ENCODE data around the gene VEGFA. TPM values are rescaled to one million over a fixed set of nuclear protein-coding genes. Genes with fewer than 3 reads are reported as not detected.

The VEGFA gene
- total RNA-seq, 1 donor from 2014 or later, result 19.8 TPM

GRCh38 chr6:43771858-43772680 is 2.1 kb downstream of the VEGFA start:
- DNase-seq (ENCODE audit: low read depth, low spot score), result no peak

- no peak for DNase-seq (ENCODE audit: low read depth, low spot score)
Observed at GRCh38 chr6:43772681-43773049, 2.7 kb downstream of the VEGFA start.

GRCh38 chr6:43773050-43773979 is 3.3 kb downstream of the VEGFA start:
- DNase-seq (ENCODE audit: low read depth, low spot score), result no peak

- DNase-seq (ENCODE audit: low read depth, low spot score), result no peak
Observed at GRCh38 chr6:43773980-43774775, 4.2 kb downstream of the VEGFA start.

GRCh38 chr6:43774776-43775534 is 4.9 kb downstream of the VEGFA start:
- no peak for DNase-seq (ENCODE audit: low read depth, low spot score)

GRCh38 chr6:43775535-43775885 is 5.5 kb downstream of the VEGFA start:
- DNase-seq (ENCODE audit: low read depth, low spot score), result no peak

- DNase-seq (ENCODE audit: low read depth, low spot score), result no peak
Observed at GRCh38 chr6:43776115-43776798, 6.2 kb downstream of the VEGFA start.

- DNase-seq (ENCODE audit: low read depth, low spot score), result no peak
Observed at GRCh38 chr6:43776799-43777776, 7.1 kb downstream of the VEGFA start.

- no peak for DNase-seq (ENCODE audit: low read depth, low spot score)
Observed at GRCh38 chr6:43778131-43778855, 8.3 kb downstream of the VEGFA start.

- DNase-seq (ENCODE audit: low read depth, low spot score), result no peak
Observed at GRCh38 chr6:43778976-43779851, 9.2 kb downstream of the VEGFA start.

GRCh38 chr6:43779852-43780236 is 9.8 kb downstream of the VEGFA start:
- DNase-seq (ENCODE audit: low read depth, low spot score), result no peak

- no peak for DNase-seq (ENCODE audit: low read depth, low spot score)
Observed at GRCh38 chr6:43780293-43780692, 10.3 kb downstream of the VEGFA start.

- no peak for DNase-seq (ENCODE audit: low read depth, low spot score)
Observed at GRCh38 chr6:43780941-43781928, 11.2 kb downstream of the VEGFA start.

GRCh38 chr6:43781941-43782704 is 12.1 kb downstream of the VEGFA start:
- DNase-seq (ENCODE audit: low read depth, low spot score), result no peak

- DNase-seq (ENCODE audit: low read depth, low spot score), result no peak
Observed at GRCh38 chr6:43782764-43783513, 12.9 kb downstream of the VEGFA start.

All from pulmonary artery endothelial cell (primary cell).